Measurements from ENCODE around the gene GRHL1. TPM values are rescaled to one million over a fixed set of nuclear protein-coding genes. Genes with fewer than 3 reads are reported as not detected.
"Not testable (repeated sequence)": the region's sequence is repeated elsewhere in the genome, so short reads cannot be mapped to it uniquely, and the experiment has no call there.

GRHL1 gene
- polyA plus RNA-seq, 1 experiment, result 1.7 TPM

GRCh38 chr2:9919512-9919911 lies 32.0 kb upstream of the GRHL1 start:
- H3K36me3 ChIP-seq (ENCODE audit: control insufficient read depth, insufficient read depth, low read length), result peaks cover 2% of the 10 kb centered on the region; the same call in 1 of the 2 replicates
- no peak for DNase-seq (ENCODE audit: low read depth)
- TF ChIP-seq CTCF (IDR thresholded peaks at IDR 0.05; ENCODE audit: insufficient read depth, low read depth, low read length), result no peak
- H3K4me3 ChIP-seq (ENCODE audit: low read depth, low read length), result no peak overlapping the region
- ChIA-PET POLR2A (interaction anchor here (0.6 kb wide), 1 partner anchor 24 kb away, joined by 6 read pairs; no protein-coding TSS in a partner anchor), CTCF (no interaction called here)
- no peaks in the 10 kb centered on the region for H3K27me3 ChIP-seq (ENCODE audit: control insufficient read depth, insufficient read depth, low read length)

GRCh38 chr2:9927020-9927419 lies 24.5 kb upstream of the GRHL1 start:
- CTCF ChIA-PET; H3K36me3 ChIP-seq (ENCODE audit: control insufficient read depth, insufficient read depth, low read length); POLR2A ChIA-PET: not testable (repeated sequence)

GRCh38 chr2:9937258-9937657 lies 14.2 kb upstream of the GRHL1 start:
- CTCF ChIA-PET, result no interaction called here

More at GRCh38 chr2:9927020-9927419, 24.5 kb upstream of the GRHL1 start:
- H3K4me3 ChIP-seq (ENCODE audit: low read depth, low read length); DNase-seq (ENCODE audit: low read depth); H3K27me3 ChIP-seq (ENCODE audit: control insufficient read depth, insufficient read depth, low read length): not testable (repeated sequence)

GRCh38 chr2:9937968-9938367 lies 13.5 kb upstream of the GRHL1 start:
- no peak overlapping the region for H3K4me3 ChIP-seq (ENCODE audit: low read depth, low read length)
- no peaks in the 10 kb centered on the region; the same call in 1 of the 2 replicates for H3K27me3 ChIP-seq (ENCODE audit: control insufficient read depth, insufficient read depth, low read length)
- DNase-seq (ENCODE audit: low read depth), result no peak
- no peak for TF ChIP-seq CTCF (IDR thresholded peaks at IDR 0.05; ENCODE audit: insufficient read depth, low read depth, low read length)
- ChIA-PET POLR2A (no interaction called here), CTCF (interaction anchor here (3.5 kb wide), 1 partner anchor 124 kb away, joined by 11 read pairs; no protein-coding TSS in a partner anchor)
- peaks cover under 1% of the 10 kb centered on the region; the same call in 1 of the 2 replicates for H3K36me3 ChIP-seq (ENCODE audit: control insufficient read depth, insufficient read depth, low read length)

More at GRCh38 chr2:9937258-9937657, 14.2 kb upstream of the GRHL1 start:
- TF ChIP-seq CTCF (IDR thresholded peaks at IDR 0.05; ENCODE audit: insufficient read depth, low read depth, low read length), result no peak
- Histone ChIP-seq H3K36me3 (ENCODE audit: control insufficient read depth, insufficient read depth, low read length) (peaks cover 1% of the 10 kb centered on the region; the same call in 1 of the 2 replicates), H3K27me3 (ENCODE audit: control insufficient read depth, insufficient read depth, low read length) (no peaks in the 10 kb centered on the region), H3K4me3 (ENCODE audit: low read depth, low read length) (no peak overlapping the region)
- POLR2A ChIA-PET, result no interaction called here
- no peak for DNase-seq (ENCODE audit: low read depth)

- Histone ChIP-seq H3K36me3 (ENCODE audit: control insufficient read depth, insufficient read depth, low read length) (no peaks in the 10 kb centered on the region), H3K27me3 (ENCODE audit: control insufficient read depth, insufficient read depth, low read length) (no peaks in the 10 kb centered on the region; the same call in 1 of the 2 replicates), H3K4me3 (ENCODE audit: low read depth, low read length) (no peak overlapping the region)
- CTCF ChIA-PET, result interaction anchor here (0.8 to 3.5 kb wide), 3 partner anchors 30 to 126 kb away, joined by 4 to 11 read pairs (median 5); no protein-coding TSS in a partner anchor
- POLR2A ChIA-PET, result no interaction called here
- no peak for TF ChIP-seq CTCF (IDR thresholded peaks at IDR 0.05; ENCODE audit: insufficient read depth, low read depth, low read length)
- no peak for DNase-seq (ENCODE audit: low read depth)
Measured at GRCh38 chr2:9939587-9940485, 11.7 kb upstream of the GRHL1 start.

Measured in BJ (cell line).